Measurements from ENCODE around the gene C2CD3. TPM values are rescaled to one million over a fixed set of nuclear protein-coding genes. Genes with fewer than 3 reads are reported as not detected.
A peak's percentile ranks its signal among the peaks of the same experiment; 100 is the strongest.

The C2CD3 gene
- total and polyA plus RNA-seq, 9 of the 15 experiments (the other 6 are each of a cell fraction or from before 2014, with no cell fraction given) = 4.4 to 20.2 (median 15.4) TPM

DNA sequence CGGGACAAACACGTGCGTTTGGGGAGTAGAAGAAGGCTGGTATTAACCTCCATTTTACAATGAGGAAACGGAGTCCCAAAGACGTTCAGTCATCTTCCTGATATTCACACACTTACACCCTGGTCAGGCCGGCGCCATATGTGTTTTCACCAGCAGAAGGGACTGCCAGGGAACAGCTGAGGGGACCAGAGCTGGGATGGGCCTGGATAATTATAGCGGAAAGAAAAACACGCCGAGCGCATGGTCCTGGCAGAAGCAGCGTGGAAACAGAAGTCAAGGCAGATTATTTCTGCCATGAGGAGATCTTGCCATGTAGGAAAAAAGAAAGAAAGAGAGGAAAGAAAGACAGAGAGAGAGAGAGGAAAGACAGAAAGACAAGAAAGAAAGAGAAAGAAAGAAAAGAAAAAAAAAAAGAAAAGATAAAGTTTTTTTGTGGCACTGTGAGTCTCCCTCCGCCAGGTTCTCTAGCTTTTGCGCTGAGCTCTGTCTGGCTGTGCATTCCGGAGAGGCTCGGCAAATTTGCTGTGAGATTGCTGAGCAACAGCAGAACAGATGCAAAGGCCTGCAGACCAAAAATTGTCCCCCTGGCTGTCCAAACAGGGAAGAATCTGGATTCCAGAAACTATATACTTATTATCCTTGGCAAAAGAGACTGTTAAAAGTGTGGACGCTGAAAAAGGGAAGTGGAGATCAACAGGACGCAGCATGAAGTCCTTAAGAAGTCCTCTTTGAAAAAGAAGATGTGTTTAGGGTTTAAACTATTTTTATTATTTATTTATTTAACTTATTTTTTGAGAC, 186.9 kb downstream of the C2CD3 start (continued):
- TF ChIP-seq, protein P1, sequence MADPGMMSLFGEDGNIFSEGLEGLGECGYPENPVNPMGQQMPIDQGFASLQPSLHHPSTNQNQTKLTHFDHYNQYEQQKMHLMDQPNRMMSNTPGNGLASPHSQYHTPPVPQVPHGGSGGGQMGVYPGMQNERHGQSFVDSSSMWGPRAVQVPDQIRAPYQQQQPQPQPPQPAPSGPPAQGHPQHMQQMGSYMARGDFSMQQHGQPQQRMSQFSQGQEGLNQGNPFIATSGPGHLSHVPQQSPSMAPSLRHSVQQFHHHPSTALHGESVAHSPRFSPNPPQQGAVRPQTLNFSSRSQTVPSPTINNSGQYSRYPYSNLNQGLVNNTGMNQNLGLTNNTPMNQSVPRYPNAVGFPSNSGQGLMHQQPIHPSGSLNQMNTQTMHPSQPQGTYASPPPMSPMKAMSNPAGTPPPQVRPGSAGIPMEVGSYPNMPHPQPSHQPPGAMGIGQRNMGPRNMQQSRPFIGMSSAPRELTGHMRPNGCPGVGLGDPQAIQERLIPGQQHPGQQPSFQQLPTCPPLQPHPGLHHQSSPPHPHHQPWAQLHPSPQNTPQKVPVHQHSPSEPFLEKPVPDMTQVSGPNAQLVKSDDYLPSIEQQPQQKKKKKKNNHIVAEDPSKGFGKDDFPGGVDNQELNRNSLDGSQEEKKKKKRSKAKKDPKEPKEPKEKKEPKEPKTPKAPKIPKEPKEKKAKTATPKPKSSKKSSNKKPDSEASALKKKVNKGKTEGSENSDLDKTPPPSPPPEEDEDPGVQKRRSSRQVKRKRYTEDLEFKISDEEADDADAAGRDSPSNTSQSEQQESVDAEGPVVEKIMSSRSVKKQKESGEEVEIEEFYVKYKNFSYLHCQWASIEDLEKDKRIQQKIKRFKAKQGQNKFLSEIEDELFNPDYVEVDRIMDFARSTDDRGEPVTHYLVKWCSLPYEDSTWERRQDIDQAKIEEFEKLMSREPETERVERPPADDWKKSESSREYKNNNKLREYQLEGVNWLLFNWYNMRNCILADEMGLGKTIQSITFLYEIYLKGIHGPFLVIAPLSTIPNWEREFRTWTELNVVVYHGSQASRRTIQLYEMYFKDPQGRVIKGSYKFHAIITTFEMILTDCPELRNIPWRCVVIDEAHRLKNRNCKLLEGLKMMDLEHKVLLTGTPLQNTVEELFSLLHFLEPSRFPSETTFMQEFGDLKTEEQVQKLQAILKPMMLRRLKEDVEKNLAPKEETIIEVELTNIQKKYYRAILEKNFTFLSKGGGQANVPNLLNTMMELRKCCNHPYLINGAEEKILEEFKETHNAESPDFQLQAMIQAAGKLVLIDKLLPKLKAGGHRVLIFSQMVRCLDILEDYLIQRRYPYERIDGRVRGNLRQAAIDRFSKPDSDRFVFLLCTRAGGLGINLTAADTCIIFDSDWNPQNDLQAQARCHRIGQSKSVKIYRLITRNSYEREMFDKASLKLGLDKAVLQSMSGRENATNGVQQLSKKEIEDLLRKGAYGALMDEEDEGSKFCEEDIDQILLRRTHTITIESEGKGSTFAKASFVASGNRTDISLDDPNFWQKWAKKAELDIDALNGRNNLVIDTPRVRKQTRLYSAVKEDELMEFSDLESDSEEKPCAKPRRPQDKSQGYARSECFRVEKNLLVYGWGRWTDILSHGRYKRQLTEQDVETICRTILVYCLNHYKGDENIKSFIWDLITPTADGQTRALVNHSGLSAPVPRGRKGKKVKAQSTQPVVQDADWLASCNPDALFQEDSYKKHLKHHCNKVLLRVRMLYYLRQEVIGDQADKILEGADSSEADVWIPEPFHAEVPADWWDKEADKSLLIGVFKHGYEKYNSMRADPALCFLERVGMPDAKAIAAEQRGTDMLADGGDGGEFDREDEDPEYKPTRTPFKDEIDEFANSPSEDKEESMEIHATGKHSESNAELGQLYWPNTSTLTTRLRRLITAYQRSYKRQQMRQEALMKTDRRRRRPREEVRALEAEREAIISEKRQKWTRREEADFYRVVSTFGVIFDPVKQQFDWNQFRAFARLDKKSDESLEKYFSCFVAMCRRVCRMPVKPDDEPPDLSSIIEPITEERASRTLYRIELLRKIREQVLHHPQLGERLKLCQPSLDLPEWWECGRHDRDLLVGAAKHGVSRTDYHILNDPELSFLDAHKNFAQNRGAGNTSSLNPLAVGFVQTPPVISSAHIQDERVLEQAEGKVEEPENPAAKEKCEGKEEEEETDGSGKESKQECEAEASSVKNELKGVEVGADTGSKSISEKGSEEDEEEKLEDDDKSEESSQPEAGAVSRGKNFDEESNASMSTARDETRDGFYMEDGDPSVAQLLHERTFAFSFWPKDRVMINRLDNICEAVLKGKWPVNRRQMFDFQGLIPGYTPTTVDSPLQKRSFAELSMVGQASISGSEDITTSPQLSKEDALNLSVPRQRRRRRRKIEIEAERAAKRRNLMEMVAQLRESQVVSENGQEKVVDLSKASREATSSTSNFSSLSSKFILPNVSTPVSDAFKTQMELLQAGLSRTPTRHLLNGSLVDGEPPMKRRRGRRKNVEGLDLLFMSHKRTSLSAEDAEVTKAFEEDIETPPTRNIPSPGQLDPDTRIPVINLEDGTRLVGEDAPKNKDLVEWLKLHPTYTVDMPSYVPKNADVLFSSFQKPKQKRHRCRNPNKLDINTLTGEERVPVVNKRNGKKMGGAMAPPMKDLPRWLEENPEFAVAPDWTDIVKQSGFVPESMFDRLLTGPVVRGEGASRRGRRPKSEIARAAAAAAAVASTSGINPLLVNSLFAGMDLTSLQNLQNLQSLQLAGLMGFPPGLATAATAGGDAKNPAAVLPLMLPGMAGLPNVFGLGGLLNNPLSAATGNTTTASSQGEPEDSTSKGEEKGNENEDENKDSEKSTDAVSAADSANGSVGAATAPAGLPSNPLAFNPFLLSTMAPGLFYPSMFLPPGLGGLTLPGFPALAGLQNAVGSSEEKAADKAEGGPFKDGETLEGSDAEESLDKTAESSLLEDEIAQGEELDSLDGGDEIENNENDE (IDR thresholded peaks at IDR 0.05; ENCODE audit: low read depth, low read length) = no peak
- TF ChIP-seq U2AF1 (optimal IDR thresholded peaks at IDR 0.05; ENCODE audit: low read depth, low read length) (no peak), MLLT1 (IDR thresholded peaks at IDR 0.05) (peak in 1 of 2 experiments; percentile 62; a peak in 1 of 4 replicates), ZKSCAN3 (CRISPR knock-in tag; IDR thresholded peaks at IDR 0.05) (no peak), XRCC5 (IDR thresholded peaks at IDR 0.05; ENCODE audit: low read depth, low read length) (no peak), ZFX (CRISPR knock-in tag; IDR thresholded peaks at IDR 0.05) (peak; percentile 65; the same call in 1 of the 2 replicates), TSC22D4 (tag; IDR thresholded peaks at IDR 0.05) (no peak), FIP1L1 (IDR thresholded peaks at IDR 0.05; ENCODE audit: low read depth, low read length, poor library complexity, severe bottlenecking) (no peak), ARHGAP35 (IDR thresholded peaks at IDR 0.05; ENCODE audit: partially characterized antibody) (no peak)
